ENCODE measurements around the gene SAAL1.
A peak's percentile ranks its signal among the peaks of the same experiment; 100 is the strongest.
"Not testable (repeated sequence)": the region's sequence is repeated elsewhere in the genome, so short reads cannot be mapped to it uniquely, and the experiment has no call there.

Gene SAAL1, protein sequence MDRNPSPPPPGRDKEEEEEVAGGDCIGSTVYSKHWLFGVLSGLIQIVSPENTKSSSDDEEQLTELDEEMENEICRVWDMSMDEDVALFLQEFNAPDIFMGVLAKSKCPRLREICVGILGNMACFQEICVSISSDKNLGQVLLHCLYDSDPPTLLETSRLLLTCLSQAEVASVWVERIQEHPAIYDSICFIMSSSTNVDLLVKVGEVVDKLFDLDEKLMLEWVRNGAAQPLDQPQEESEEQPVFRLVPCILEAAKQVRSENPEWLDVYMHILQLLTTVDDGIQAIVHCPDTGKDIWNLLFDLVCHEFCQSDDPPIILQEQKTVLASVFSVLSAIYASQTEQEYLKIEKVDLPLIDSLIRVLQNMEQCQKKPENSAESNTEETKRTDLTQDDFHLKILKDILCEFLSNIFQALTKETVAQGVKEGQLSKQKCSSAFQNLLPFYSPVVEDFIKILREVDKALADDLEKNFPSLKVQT

DNA sequence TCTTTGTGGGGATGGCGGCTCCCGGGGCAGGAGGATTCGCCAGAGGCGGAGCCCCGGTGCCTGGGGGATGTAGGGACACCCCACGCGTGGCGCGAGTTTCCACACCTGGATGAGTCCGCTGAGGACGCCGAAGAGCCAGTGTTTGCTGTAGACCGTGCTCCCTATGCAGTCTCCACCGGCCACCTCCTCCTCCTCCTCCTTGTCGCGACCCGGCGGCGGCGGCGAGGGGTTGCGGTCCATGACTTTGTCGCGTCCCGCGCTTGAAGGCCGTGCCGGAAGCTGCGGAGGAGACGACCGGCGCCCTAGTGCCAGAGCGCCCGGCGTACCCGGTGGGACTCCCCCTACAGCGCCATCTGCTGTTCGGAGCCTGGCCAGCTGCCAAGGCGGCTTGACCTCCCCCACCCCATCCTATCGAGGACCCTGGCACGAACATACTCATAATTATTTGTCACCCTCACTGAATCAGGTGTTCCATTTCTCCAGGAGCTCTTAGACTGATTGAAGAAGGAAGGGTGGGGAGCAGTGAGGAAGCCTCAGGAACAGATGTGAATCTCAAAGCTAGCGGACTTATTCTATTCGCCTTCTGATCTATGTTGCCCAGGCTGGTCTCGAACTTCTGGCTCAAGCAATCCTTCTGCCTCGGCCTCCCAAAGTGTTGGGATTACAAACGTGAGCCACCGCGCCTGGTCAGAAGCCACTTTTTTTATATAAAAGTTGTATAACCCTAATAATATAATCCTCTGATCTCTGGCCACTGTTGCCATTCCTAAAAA is at the start of gene SAAL1:
Gene SAAL1 (minus strand): TSS at position 281 of the 773 bp plus-strand sequence. CDS start 41 bp downstream, at position 240.
- Mint-ChIP-seq H3K27me3 (peaks cover 19% of the 10 kb centered on the region), H3K4me3 (peak within 1 kb of the TSS; percentile 88), H3K9me3 (peaks cover 7% of the 10 kb centered on the region), H3K4me1 (peaks cover 28% of the 10 kb centered on the region), H3K36me3 (peaks cover 24% of the 10 kb centered on the region), H3K27ac (peak within 1 kb of the TSS; percentile 93)
- ATAC-seq: peak; percentile 99

DNA sequence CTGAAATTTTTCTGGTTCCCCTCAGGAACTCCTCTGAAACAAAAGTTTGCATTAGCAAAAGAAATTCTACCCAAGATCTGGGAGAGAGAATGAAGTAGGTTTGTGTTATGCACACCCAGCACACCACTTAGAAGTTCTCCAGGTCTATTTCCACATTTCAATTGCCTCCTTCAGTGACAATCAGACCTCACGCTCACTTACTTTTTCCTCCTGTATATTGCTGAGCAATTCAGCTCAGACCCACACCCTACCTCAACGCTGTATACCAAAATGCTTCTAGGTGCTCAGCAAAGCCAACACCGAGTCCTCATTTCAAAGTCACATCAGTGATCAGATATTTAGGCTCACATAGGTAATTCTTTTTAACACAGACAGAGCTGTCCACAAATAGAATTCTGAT is 45.7 kb upstream of the SAAL1 start:
- ATAC-seq: no peak
- no peaks in the 10 kb centered on the region for H3K9me3 Mint-ChIP-seq
- no peaks in the 10 kb centered on the region for H3K4me1 Mint-ChIP-seq
- no peak overlapping the region for H3K27ac Mint-ChIP-seq
- no peaks in the 10 kb centered on the region for H3K36me3 Mint-ChIP-seq
- H3K4me3 Mint-ChIP-seq: no peak overlapping the region
- peaks cover 22% of the 10 kb centered on the region for H3K27me3 Mint-ChIP-seq

DNA sequence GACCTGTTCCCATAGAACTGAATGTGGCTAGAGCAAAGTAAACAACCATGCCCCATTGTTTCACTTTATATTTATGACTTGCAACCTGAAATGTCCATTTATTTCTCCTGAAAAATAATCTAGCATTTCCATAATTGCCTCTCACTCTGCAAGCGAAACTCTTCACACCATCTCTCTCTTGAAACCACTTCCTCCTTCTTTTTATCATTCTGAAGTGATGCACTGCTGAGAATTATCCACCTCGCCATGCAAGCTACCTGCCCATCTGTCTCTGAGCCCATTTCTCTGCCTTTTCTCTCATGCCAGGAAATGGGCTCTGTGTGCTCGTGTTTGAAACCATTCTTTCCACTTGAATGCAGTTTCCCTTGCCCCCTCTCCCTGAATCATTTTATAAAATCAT is 40.0 kb upstream of the SAAL1 start:
- peaks cover 41% of the 10 kb centered on the region for H3K27me3 Mint-ChIP-seq

DNA sequence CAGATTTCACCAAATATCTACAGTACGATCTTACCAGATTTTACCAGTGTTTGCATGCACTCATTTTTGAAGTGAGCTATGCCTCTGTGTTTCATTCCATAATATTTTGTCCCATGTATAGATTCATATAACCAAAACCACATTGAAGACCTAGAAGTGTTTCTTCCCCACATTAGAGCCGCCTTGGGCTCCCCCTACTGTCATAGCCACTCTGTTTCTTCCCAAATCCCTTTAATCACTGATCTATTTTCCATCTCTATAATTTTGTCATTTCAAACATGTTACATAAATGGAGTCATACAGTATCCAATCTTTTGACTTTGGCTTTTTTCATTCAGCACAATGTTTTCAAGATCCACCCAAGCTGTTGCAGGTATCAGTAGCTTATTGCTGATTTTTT is 39.1 kb upstream of the SAAL1 start:
- peaks cover 41% of the 10 kb centered on the region for H3K27me3 Mint-ChIP-seq
- H3K4me3 Mint-ChIP-seq: no peak overlapping the region
- H3K9me3 Mint-ChIP-seq: no peaks in the 10 kb centered on the region
- no peaks in the 10 kb centered on the region for H3K36me3 Mint-ChIP-seq
- no peak for ATAC-seq
- H3K4me1 Mint-ChIP-seq: peaks cover 10% of the 10 kb centered on the region
- no peak overlapping the region for H3K27ac Mint-ChIP-seq

More for the DNA sequence above, 40.0 kb upstream of the SAAL1 start:
- peaks cover 10% of the 10 kb centered on the region for H3K4me1 Mint-ChIP-seq
- H3K36me3 Mint-ChIP-seq: no peaks in the 10 kb centered on the region
- H3K27ac Mint-ChIP-seq: no peak overlapping the region
- no peaks in the 10 kb centered on the region for H3K9me3 Mint-ChIP-seq
- no peak for ATAC-seq
- H3K4me3 Mint-ChIP-seq: no peak overlapping the region

- Mint-ChIP-seq H3K36me3 (no peaks in the 10 kb centered on the region), H3K27me3 (peaks cover 41% of the 10 kb centered on the region), H3K4me1 (peaks cover 10% of the 10 kb centered on the region), H3K27ac (no peak overlapping the region), H3K4me3 (no peak overlapping the region), H3K9me3 (no peaks in the 10 kb centered on the region)
- ATAC-seq: no peak
Measured at GRCh38 chr11:18144243-18144642, 38.4 kb upstream of the SAAL1 start.

GRCh38 chr11:18140145-18140544 is 34.3 kb upstream of the SAAL1 start:
- Mint-ChIP-seq H3K4me3 (no peak overlapping the region), H3K4me1 (no peaks in the 10 kb centered on the region), H3K36me3 (no peaks in the 10 kb centered on the region), H3K27me3 (peaks cover 39% of the 10 kb centered on the region), H3K9me3 (peaks cover 3% of the 10 kb centered on the region), H3K27ac (no peak overlapping the region)
- ATAC-seq: no peak

DNA sequence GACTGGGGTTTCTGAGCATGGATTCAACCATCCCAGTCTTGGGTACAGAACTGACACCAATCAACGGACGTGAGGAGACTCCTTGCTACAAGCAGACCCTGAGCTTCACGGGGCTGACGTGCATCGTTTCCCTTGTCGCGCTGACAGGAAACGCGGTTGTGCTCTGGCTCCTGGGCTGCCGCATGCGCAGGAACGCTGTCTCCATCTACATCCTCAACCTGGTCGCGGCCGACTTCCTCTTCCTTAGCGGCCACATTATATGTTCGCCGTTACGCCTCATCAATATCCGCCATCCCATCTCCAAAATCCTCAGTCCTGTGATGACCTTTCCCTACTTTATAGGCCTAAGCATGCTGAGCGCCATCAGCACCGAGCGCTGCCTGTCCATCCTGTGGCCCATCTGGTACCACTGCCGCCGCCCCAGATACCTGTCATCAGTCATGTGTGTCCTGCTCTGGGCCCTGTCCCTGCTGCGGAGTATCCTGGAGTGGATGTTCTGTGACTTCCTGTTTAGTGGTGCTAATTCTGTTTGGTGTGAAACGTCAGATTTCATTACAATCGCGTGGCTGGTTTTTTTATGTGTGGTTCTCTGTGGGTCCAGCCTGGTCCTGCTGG is 31.4 kb upstream of the SAAL1 start:
- H3K4me3 Mint-ChIP-seq: no peak overlapping the region
- no peak overlapping the region for H3K27ac Mint-ChIP-seq
- H3K4me1 Mint-ChIP-seq: no peaks in the 10 kb centered on the region
- ATAC-seq: no peak
- peaks cover 3% of the 10 kb centered on the region for H3K9me3 Mint-ChIP-seq
- H3K27me3 Mint-ChIP-seq: peaks cover 27% of the 10 kb centered on the region
- no peaks in the 10 kb centered on the region for H3K36me3 Mint-ChIP-seq

DNA sequence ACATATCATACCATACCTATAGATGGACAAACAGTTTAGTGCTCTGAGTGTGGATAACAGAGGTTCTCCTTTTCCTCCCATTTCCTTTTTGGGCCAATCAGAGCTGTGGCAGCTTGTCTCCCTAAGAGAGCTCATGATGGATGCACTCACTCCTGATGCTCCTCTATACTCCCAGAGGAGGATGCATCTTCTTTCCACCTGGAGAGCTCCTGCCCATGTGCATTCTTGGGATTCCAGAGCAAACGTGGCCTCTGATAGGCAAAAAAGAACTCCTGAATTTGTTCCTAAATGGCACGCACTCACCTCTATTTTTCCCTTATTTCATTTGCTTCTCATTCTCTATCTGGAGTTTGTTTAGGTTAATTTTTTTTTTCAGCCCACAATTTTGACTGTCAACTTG is 29.4 kb upstream of the SAAL1 start:
- H3K4me1 Mint-ChIP-seq: no peaks in the 10 kb centered on the region
- no peaks in the 10 kb centered on the region for H3K36me3 Mint-ChIP-seq
- no peak overlapping the region for H3K27ac Mint-ChIP-seq
- H3K9me3 Mint-ChIP-seq: peaks cover 3% of the 10 kb centered on the region
- H3K27me3 Mint-ChIP-seq: peaks cover 31% of the 10 kb centered on the region
- H3K4me3 Mint-ChIP-seq: no peak overlapping the region
- ATAC-seq: no peak

DNA sequence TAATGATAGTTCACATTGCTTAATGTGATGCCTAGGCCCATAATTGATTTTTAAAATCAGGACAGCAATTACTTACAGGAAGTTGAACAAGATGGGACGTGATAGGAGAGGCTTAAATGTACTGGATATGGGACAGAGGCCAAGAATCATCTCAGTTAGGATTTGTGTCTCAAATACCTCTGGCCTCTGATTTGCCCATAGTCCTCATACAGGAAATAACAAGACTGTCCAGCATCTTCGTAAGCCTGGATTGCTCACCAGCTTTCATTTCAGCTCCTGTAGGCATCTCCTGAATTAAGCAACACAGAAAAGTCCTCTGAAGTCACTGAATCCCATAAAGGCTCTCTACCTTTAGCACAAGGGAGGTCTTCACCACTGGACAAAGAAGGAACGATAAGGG is 26.5 kb upstream of the SAAL1 start, which contains the start of gene MRGPRX3:
Gene MRGPRX3 (plus strand): TSS at position 231 of the 400 bp plus-strand sequence. CDS start 4,632 bp downstream, outside the sequence.
- Mint-ChIP-seq H3K27ac (no peak within 1 kb of the TSS), H3K9me3 (peaks cover 1% of the 10 kb centered on the region), H3K4me3 (no peak within 1 kb of the TSS), H3K27me3 (peaks cover 55% of the 10 kb centered on the region), H3K4me1 (no peaks in the 10 kb centered on the region), H3K36me3 (no peaks in the 10 kb centered on the region)
- no peak for ATAC-seq

GRCh38 chr11:18131115-18131514 is 25.2 kb upstream of the SAAL1 start:
- peaks cover 55% of the 10 kb centered on the region for H3K27me3 Mint-ChIP-seq
- H3K4me1 Mint-ChIP-seq: not testable (repeated sequence)

GRCh38 chr11:18121331-18121828 is 15.5 kb upstream of the SAAL1 start:
- ATAC-seq, H3K4me1 Mint-ChIP-seq, H3K9me3 Mint-ChIP-seq, H3K27ac Mint-ChIP-seq, H3K4me3 Mint-ChIP-seq, H3K36me3 Mint-ChIP-seq: not testable (repeated sequence)
- H3K27me3 Mint-ChIP-seq: peaks cover 10% of the 10 kb centered on the region

More at GRCh38 chr11:18131115-18131514, 25.2 kb upstream of the SAAL1 start:
- not testable (repeated sequence) for H3K36me3 Mint-ChIP-seq, ATAC-seq, H3K9me3 Mint-ChIP-seq, H3K27ac Mint-ChIP-seq, H3K4me3 Mint-ChIP-seq

- Mint-ChIP-seq H3K4me1 (peaks cover 8% of the 10 kb centered on the region), H3K27me3 (peaks cover 29% of the 10 kb centered on the region), H3K27ac (no peak overlapping the region), H3K36me3 (no peaks in the 10 kb centered on the region), H3K4me3 (no peak overlapping the region), H3K9me3 (no peaks in the 10 kb centered on the region)
- ATAC-seq: peak; percentile 86
Measured at GRCh38 chr11:18115360-18116127, 9.7 kb upstream of the SAAL1 start.

GRCh38 chr11:18111005-18111404 is 5.1 kb upstream of the SAAL1 start:
- Mint-ChIP-seq H3K27me3 (peaks cover 43% of the 10 kb centered on the region), H3K27ac (no peak overlapping the region), H3K4me1 (peaks cover 11% of the 10 kb centered on the region), H3K9me3 (no peaks in the 10 kb centered on the region), H3K4me3 (no peak overlapping the region), H3K36me3 (no peaks in the 10 kb centered on the region)
- no peak for ATAC-seq

DNA sequence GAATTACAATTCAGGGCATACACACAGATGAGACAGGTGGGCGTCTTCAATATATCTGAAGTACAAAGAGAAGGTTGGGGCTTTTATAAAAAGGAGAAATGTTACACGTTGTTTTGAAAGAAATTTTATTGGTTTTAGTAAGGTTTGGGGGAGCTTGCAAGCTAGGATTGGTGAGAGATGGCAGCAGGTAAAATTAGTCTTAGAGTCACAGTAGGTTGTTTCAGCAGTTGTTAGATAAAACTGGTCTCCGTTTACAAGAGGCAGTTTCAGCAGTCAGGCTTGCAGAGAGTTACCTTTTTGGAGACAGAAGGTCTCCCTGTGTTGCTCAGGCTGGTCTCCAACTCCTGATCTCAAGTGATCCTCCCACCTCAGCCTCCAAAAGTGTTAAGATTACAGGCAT is 2.4 kb upstream of the SAAL1 start:
- Mint-ChIP-seq H3K4me1 (peaks cover 17% of the 10 kb centered on the region), H3K4me3 (no peak overlapping the region), H3K36me3 (peaks cover 2% of the 10 kb centered on the region), H3K9me3 (no peaks in the 10 kb centered on the region), H3K27ac (no peak overlapping the region), H3K27me3 (peaks cover 25% of the 10 kb centered on the region)
- no peak for ATAC-seq
